Tibial artery (tissue), 4 donors: Measurements from ENCODE around the gene NCOR1.

ENCODE experiments used
- DNase-seq, 2 donors: peaks; one replicate each; pipeline ENCODE4 v3.0.0-alpha.2; 2019
- H3K27ac ChIP-seq, 2 donors: fragments of 200-600 bp; sonication (generic) in 1 of 2; 1 replicate in 1 of 2; 2 replicates in 1 of 2; pipeline ENCODE4 v1.5.1; 2018 to 2019; ENCODE audit warnings: mild to moderate bottlenecking in 1 of 2
- H3K27me3 ChIP-seq, 2 donors: fragments of 200-600 bp; sonication (generic) in 1 of 2; one replicate each; pipeline versions ENCODE4 v1.5.1 to v1.6.0; 2016 to 2019
- H3K36me3 ChIP-seq, 3 donors: fragments of 200-600 bp; sonication (generic) in 2 of 3; one replicate each; pipeline ENCODE4 v1.5.1; 2016 to 2019; ENCODE audit warnings: mild to moderate bottlenecking in 2 of 3
- H3K4me1 ChIP-seq, 4 donors: fragments of 200-600 bp; sonication (generic) in 2 of 4; 1 replicate in 3 of 4; 2 replicates in 1 of 4; pipeline ENCODE4 v1.5.1; 2016 to 2019
- H3K4me3 ChIP-seq, 2 donors: fragments of 200-600 bp; sonication (generic) in 1 of 2; 1 replicate in 1 of 2; 2 replicates in 1 of 2; pipeline ENCODE4 v1.5.1; 2018 to 2019; ENCODE audit warnings: mild to moderate bottlenecking in 2 of 2
- H3K9me3 ChIP-seq, 3 donors: fragments of 200-600 bp; sonication (generic) in 1 of 3; one replicate each; pipeline ENCODE4 v1.5.1; 2016 to 2019
- intact Hi-C: fragments of 100-400 bp; cut with DNase I; formaldehyde crosslinking; loops from one replicate; pipeline ENCODE4 v1.15.0; 2023; ENCODE audit warnings: low total_unique reads
- TF ChIP-seq, protein P1 (sequence below), 2 experiments: fragments of 200-600 bp in 1 of 2; fragments of 450-650 bp in 1 of 2; IDR thresholded peaks; one replicate each; pipeline ENCODE4 v1.5.1; 2017 to 2019; ENCODE audit warnings: antibody characterized with exemption in 2 of 2, mild to moderate bottlenecking in 1 of 2, moderate library complexity in 1 of 2

The NCOR1 gene

GRCh38 chr17:16025202-16025601, 190.1 kb downstream of the NCOR1 start:
- Histone ChIP-seq H3K4me1 (peaks cover 0 to 12% (median 4%) of the 10 kb centered on the region in 4 donors), H3K36me3 (peaks cover 51 to 74% (median 58%) of the 10 kb centered on the region in 3 donors)
- TF ChIP-seq, protein P1, sequence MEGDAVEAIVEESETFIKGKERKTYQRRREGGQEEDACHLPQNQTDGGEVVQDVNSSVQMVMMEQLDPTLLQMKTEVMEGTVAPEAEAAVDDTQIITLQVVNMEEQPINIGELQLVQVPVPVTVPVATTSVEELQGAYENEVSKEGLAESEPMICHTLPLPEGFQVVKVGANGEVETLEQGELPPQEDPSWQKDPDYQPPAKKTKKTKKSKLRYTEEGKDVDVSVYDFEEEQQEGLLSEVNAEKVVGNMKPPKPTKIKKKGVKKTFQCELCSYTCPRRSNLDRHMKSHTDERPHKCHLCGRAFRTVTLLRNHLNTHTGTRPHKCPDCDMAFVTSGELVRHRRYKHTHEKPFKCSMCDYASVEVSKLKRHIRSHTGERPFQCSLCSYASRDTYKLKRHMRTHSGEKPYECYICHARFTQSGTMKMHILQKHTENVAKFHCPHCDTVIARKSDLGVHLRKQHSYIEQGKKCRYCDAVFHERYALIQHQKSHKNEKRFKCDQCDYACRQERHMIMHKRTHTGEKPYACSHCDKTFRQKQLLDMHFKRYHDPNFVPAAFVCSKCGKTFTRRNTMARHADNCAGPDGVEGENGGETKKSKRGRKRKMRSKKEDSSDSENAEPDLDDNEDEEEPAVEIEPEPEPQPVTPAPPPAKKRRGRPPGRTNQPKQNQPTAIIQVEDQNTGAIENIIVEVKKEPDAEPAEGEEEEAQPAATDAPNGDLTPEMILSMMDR (IDR thresholded peaks at IDR 0.05) = no peak

GRCh38 chr17:16023881-16024280, 191.5 kb downstream of the NCOR1 start:
- no peak overlapping the region for H3K4me3 ChIP-seq
- peaks cover 40 to 68% (median 45%) of the 10 kb centered on the region in 3 donors for H3K36me3 ChIP-seq
- H3K4me1 ChIP-seq = peaks cover 0 to 18% (median 4%) of the 10 kb centered on the region in 4 donors
- no peaks in the 10 kb centered on the region for H3K9me3 ChIP-seq
- no peak for DNase-seq
- TF ChIP-seq, protein P1 (IDR thresholded peaks at IDR 0.05) = no peak
- H3K27me3 ChIP-seq = no peaks in the 10 kb centered on the region
- intact Hi-C loops = no loop called here
- no peak overlapping the region for H3K27ac ChIP-seq

More at GRCh38 chr17:16025202-16025601, 190.1 kb downstream of the NCOR1 start:
- no peak overlapping the region for H3K27ac ChIP-seq
- H3K27me3 ChIP-seq = no peaks in the 10 kb centered on the region
- intact Hi-C loops = no loop called here
- DNase-seq = no peak
- H3K4me3 ChIP-seq = no peak overlapping the region
- H3K9me3 ChIP-seq = no peaks in the 10 kb centered on the region

- Histone ChIP-seq H3K4me3 (no peak overlapping the region), H3K27me3 (no peaks in the 10 kb centered on the region), H3K4me1 (peaks cover 0 to 6% (median 0%) of the 10 kb centered on the region in 4 donors), H3K9me3 (no peaks in the 10 kb centered on the region), H3K27ac (no peak overlapping the region), H3K36me3 (peaks cover 15 to 39% (median 15%) of the 10 kb centered on the region in 3 donors)
- intact Hi-C loops = no loop called here
- no peak for DNase-seq
- TF ChIP-seq, protein P1 (IDR thresholded peaks at IDR 0.05) = no peak
These were observed 196.0 kb downstream of the NCOR1 start for GRCh38 chr17:16019347-16019746.

DNA sequence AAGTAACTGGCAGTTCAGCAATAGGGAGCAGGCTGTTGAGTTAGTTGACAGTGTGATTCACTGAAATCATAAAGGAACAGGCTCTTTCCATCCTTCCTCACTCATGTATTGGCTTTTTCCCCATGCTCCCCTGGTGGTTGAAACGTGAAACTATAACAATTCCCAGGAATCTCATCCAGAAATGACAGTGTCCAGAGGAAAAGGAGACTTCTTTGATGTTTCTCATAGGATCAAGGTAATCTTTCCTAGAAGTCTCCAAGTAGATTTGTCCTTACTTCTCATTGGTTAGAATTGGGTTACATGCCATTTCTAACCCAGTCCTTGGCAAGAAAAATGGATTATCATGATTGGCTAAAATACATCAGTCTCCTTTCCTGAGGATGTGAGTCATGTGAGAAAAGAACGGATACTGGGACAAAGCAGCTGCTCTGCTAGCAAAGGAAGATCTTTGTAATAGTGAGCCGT, 201.4 kb downstream of the NCOR1 start:
- H3K4me1 ChIP-seq = peaks cover 0 to 8% (median 0%) of the 10 kb centered on the region in 4 donors
- no peak for DNase-seq
- intact Hi-C loops = no loop called here
- H3K9me3 ChIP-seq = no peaks in the 10 kb centered on the region
- no peaks in the 10 kb centered on the region for H3K27me3 ChIP-seq
- TF ChIP-seq, protein P1 (IDR thresholded peaks at IDR 0.05) = peak; percentile 33
- peaks cover 27 to 53% (median 39%) of the 10 kb centered on the region in 3 donors for H3K36me3 ChIP-seq
- no peak overlapping the region for H3K27ac ChIP-seq
- no peak overlapping the region for H3K4me3 ChIP-seq

GRCh38 chr17:16007439-16007838, 207.9 kb downstream of the NCOR1 start:
- TF ChIP-seq, protein P1 (IDR thresholded peaks at IDR 0.05) = no peak
- intact Hi-C loops = no loop called here
- peaks cover 75 to 86% (median 75%) of the 10 kb centered on the region in 3 donors for H3K36me3 ChIP-seq

More at GRCh38 chr17:16007439-16007838, 207.9 kb downstream of the NCOR1 start:
- Histone ChIP-seq H3K4me1 (peaks cover 0 to 7% (median 0%) of the 10 kb centered on the region in 4 donors), H3K27ac (no peak overlapping the region), H3K27me3 (no peaks in the 10 kb centered on the region), H3K4me3 (no peak overlapping the region), H3K9me3 (no peaks in the 10 kb centered on the region)
- DNase-seq = no peak
